CD4-positive, CD25-positive, alpha-beta regulatory T cell (primary cell): ENCODE measurements around the gene CDH13. TPM values are rescaled to one million over a fixed set of nuclear protein-coding genes. Genes with fewer than 3 reads are reported as not detected.

Source experiments
- ATAC-seq, 2 donors: fragments of 150-1000 bp; cut with Tn5 transposase; one replicate each; pipeline ENCODE4 v1.10.0; 2021; ENCODE audit warnings: low read depth in 2 of 2, moderate number of reproducible peaks in 2 of 2, moderate library complexity in 1 of 2
- DNase-seq, 3 donors: peaks; one replicate each; pipeline versions ENCODE4 v3.0.0 to v3.0.0-alpha.2; 2012 to 2022; ENCODE audit warnings: mixed read lengths in 1 of 3
- H3K27ac ChIP-seq: one replicate; pipeline ENCODE4 v1.7.0; 2013; ENCODE audit warnings: mild to moderate bottlenecking, low read length; ENCODE audit not compliant: insufficient read depth, poor library complexity, severe bottlenecking
- H3K27me3 ChIP-seq: one replicate; pipeline ENCODE4 v1.7.0; 2013; ENCODE audit warnings: low read length; ENCODE audit not compliant: control insufficient read depth, insufficient read depth
- H3K36me3 ChIP-seq: one replicate; pipeline ENCODE4 v1.7.0; 2013; ENCODE audit warnings: mild to moderate bottlenecking, low read length, moderate library complexity; ENCODE audit not compliant: control insufficient read depth, insufficient read depth
- H3K4me1 ChIP-seq: 2 replicates; pipeline ENCODE4 v1.7.0; 2013; ENCODE audit warnings: mild to moderate bottlenecking, low read length; ENCODE audit not compliant: insufficient read depth, control insufficient read depth, poor library complexity, severe bottlenecking
- H3K4me3 ChIP-seq: one replicate; pipeline ENCODE4 v1.7.0; 2013; ENCODE audit warnings: low read depth, mild to moderate bottlenecking, low read length, moderate library complexity
- H3K9me3 ChIP-seq, 2 experiments: 1 replicate in 1 of 2; 2 replicates in 1 of 2; pipeline ENCODE4 v1.7.0; 2013; ENCODE audit warnings: low read length in 2 of 2, mild to moderate bottlenecking in 1 of 2, moderate library complexity in 1 of 2; ENCODE audit not compliant: control insufficient read depth in 2 of 2
- H3K27ac Mint-ChIP-seq, 3 donors: one replicate each; pipeline ENCODE4 v1.8.0; 2020 to 2022; ENCODE audit warnings: mild to moderate bottlenecking in 3 of 3, mixed read lengths in 3 of 3, moderate library complexity in 2 of 3
- H3K27me3 Mint-ChIP-seq: one replicate; pipeline ENCODE4 v1.8.0; 2022; ENCODE audit warnings: mild to moderate bottlenecking, mixed read lengths
- H3K36me3 Mint-ChIP-seq: one replicate; pipeline ENCODE4 v1.8.0; 2020; ENCODE audit warnings: mixed read lengths
- H3K4me1 Mint-ChIP-seq, 4 donors: one replicate each; pipeline ENCODE4 v1.8.0; 2020 to 2022; ENCODE audit warnings: mixed read lengths in 4 of 4, mild to moderate bottlenecking in 1 of 4
- H3K4me3 Mint-ChIP-seq, 4 donors: one replicate each; pipeline ENCODE4 v1.8.0; 2020 to 2022; ENCODE audit warnings: mild to moderate bottlenecking in 4 of 4, mixed read lengths in 4 of 4, moderate library complexity in 3 of 4
- H3K9me3 Mint-ChIP-seq, 7 donors: one replicate each; pipeline ENCODE4 v1.8.0; 2020 to 2022; ENCODE audit warnings: mixed read lengths in 7 of 7, mild to moderate bottlenecking in 3 of 7, moderate library complexity in 2 of 7
- polyA plus RNA-seq, 4 donors: library from polyadenylated mRNA; unstranded; fragments of 300-500 nt; fragmentation: Illumina TruSeq; gene quantifications; one replicate each; pipeline ENCODE4 v1.2.3, GENCODE V29; 2021
- total RNA-seq: library from RNA; stranded (reverse); gene quantifications from one replicate; pipeline ENCODE4 v1.2.3, GENCODE V29; 2022

The CDH13 gene
- total and polyA plus RNA-seq, 5 donors from 2014 or later, result not detected

DNA sequence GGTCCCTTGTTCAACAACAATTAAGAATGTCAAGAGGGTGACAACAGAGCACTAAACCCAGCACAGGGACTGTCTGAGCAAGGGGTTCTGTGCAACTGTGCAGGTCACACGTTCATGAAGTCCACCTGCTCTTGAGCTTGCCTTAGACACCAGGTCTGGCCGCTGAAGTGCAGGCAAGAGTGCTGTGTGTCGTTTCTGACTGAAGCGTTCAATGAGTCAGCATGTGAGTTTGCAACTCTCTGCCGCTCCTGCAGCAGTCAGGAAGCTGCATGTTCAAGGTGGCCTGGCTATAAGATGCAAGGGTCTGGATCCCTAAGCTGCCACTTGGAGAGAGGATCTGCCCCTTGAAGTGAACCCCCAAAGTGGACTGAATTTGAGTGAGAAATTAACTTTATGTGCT, 848.3 kb downstream of the CDH13 start:
- no peaks in the 10 kb centered on the region for H3K9me3 ChIP-seq
- DNase-seq, result no peak
- no peaks in the 10 kb centered on the region for H3K4me1 ChIP-seq

DNA sequence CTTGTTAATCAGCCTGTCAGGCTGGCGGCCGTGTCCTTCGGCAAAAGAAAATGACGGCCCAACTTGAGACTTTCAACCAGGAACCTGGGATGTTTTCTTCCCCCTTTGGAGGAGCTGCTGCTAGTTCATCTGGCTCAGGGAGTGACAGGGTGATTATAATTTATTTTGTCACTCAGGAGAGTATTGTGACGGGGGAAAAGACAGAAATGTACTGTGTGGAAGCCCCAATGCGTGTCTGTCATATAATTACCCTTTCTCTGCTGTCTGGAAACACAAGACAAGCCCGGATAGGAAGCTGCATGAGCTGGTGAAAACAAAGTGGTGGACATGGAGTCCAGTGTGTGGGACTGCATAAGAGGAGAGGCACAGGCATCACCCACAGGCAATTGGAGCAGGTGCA, 854.8 kb downstream of the CDH13 start:
- no peak overlapping the region for H3K27ac ChIP-seq
- Mint-ChIP-seq H3K27me3 (no peaks in the 10 kb centered on the region), H3K4me1 (no peaks in the 10 kb centered on the region), H3K36me3 (no peaks in the 10 kb centered on the region), H3K4me3 (no peak overlapping the region), H3K9me3 (peaks cover 0 to 4% (median 1%) of the 10 kb centered on the region in 7 donors), H3K27ac (no peak overlapping the region)
- no peaks in the 10 kb centered on the region for H3K36me3 ChIP-seq
- H3K4me1 ChIP-seq, result no peaks in the 10 kb centered on the region
- H3K9me3 ChIP-seq, result no peaks in the 10 kb centered on the region
- ATAC-seq (no peak), DNase-seq (no peak)
- no peaks in the 10 kb centered on the region for H3K27me3 ChIP-seq
- no peak overlapping the region for H3K4me3 ChIP-seq

More for the DNA sequence above, 848.3 kb downstream of the CDH13 start:
- Mint-ChIP-seq H3K27me3 (no peaks in the 10 kb centered on the region), H3K36me3 (no peaks in the 10 kb centered on the region), H3K4me3 (no peak overlapping the region), H3K27ac (no peak overlapping the region), H3K9me3 (peaks cover 0 to 4% (median 0%) of the 10 kb centered on the region in 7 donors), H3K4me1 (no peaks in the 10 kb centered on the region)
- H3K4me3 ChIP-seq, result no peak overlapping the region
- H3K27me3 ChIP-seq, result no peaks in the 10 kb centered on the region
- no peaks in the 10 kb centered on the region for H3K36me3 ChIP-seq
- no peak overlapping the region for H3K27ac ChIP-seq
- ATAC-seq, result no peak

DNA sequence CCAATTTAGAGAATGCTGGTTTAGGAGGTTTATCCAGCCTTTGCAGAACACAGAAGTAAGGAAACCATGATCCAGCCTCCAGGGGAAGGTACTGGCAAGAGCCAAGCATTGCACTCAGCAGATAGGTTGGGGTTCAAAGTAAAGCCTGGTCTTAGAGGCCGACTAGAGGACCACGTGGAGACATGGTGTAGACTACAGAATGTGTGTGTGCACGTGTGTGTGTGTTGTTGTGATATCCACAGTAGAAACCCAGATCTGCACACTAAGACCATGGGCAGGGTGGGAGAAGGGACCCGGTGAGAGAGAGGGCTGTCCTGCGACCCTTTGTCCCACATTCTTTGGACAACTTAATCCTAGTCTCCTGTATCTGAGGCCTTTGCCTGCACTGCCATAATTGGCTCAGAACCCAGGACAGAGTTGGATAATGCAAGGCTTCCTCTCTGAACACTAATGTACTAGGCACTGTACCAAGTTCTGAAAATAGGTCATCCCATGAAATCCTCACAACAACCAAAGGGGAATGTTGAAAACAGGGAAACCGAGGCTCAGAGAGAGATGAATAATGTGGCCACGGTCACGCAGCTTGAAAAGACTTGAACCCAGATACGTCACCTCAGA, 855.9 kb downstream of the CDH13 start:
- Mint-ChIP-seq H3K4me3 (no peak overlapping the region), H3K27me3 (no peaks in the 10 kb centered on the region), H3K27ac (no peak overlapping the region), H3K9me3 (peaks cover 0 to 5% (median 2%) of the 10 kb centered on the region in 7 donors), H3K4me1 (no peaks in the 10 kb centered on the region), H3K36me3 (no peaks in the 10 kb centered on the region)
- H3K27ac ChIP-seq, result no peak overlapping the region
- DNase-seq (no peak), ATAC-seq (no peak)
- H3K36me3 ChIP-seq, result no peaks in the 10 kb centered on the region
- H3K4me1 ChIP-seq, result no peaks in the 10 kb centered on the region
- H3K27me3 ChIP-seq, result no peaks in the 10 kb centered on the region
- H3K4me3 ChIP-seq, result no peak overlapping the region
- no peaks in the 10 kb centered on the region for H3K9me3 ChIP-seq

DNA sequence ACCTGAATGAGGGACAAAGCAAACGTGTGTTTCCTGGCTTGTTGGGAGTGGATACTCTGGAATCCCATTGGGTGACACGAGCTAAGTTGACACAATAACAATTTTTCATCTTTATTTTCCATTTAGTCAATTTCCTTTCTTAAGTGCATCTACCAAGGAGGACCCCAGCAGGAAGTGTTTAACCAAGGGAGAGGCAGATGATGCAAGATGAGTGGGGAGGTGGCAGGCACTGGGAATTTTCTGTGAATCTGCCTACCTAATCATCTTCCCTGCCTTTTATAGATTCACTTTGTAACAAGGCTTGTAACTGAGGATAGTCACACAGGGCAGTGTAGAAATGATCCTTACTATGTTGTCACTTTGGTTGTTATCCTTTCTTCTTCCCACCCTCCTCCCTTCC, 863.3 kb downstream of the CDH13 start:
- Mint-ChIP-seq H3K27ac (peak overlapping the region in 1 of 3 donors; percentile 60), H3K9me3 (peaks cover 0 to 8% (median 4%) of the 10 kb centered on the region in 7 donors), H3K36me3 (no peaks in the 10 kb centered on the region), H3K27me3 (peaks cover 7% of the 10 kb centered on the region), H3K4me1 (no peaks in the 10 kb centered on the region), H3K4me3 (no peak overlapping the region)
- DNase-seq (no peak), ATAC-seq (no peak)
- H3K4me1 ChIP-seq, result no peaks in the 10 kb centered on the region
- H3K4me3 ChIP-seq, result no peak overlapping the region
- no peaks in the 10 kb centered on the region for H3K9me3 ChIP-seq
- H3K27me3 ChIP-seq, result no peaks in the 10 kb centered on the region
- no peak overlapping the region for H3K27ac ChIP-seq
- H3K36me3 ChIP-seq, result no peaks in the 10 kb centered on the region

DNA sequence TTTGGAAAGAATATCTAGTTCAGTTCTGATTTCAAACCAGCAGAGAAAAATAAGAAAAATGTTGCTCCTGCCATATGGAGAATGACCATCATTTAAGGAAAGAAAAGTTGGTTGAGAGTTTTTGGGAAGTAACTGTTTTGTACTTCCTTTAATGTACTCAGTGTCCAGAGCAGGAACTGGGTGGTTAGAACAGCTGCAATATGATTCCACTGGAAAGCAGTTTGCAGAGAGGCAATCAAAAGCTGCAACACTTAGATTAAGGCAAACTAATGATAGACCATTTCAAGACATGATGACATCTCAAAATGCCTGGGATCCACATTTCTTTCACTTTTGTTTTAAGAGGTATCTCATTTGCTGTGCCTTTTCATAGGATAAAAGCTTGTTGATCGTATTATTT, 867.7 kb downstream of the CDH13 start:
- H3K27me3 ChIP-seq, result no peaks in the 10 kb centered on the region
- H3K27ac Mint-ChIP-seq, result no peak overlapping the region
- H3K4me3 Mint-ChIP-seq, result no peak overlapping the region
- H3K4me3 ChIP-seq, result no peak overlapping the region
- ATAC-seq (no peak), DNase-seq (no peak)
- H3K4me1 Mint-ChIP-seq, result no peaks in the 10 kb centered on the region
- H3K36me3 Mint-ChIP-seq, result no peaks in the 10 kb centered on the region
- H3K4me1 ChIP-seq, result no peaks in the 10 kb centered on the region
- peaks cover 7% of the 10 kb centered on the region for H3K27me3 Mint-ChIP-seq
- H3K9me3 ChIP-seq, result no peaks in the 10 kb centered on the region
- no peaks in the 10 kb centered on the region for H3K36me3 ChIP-seq
- H3K9me3 Mint-ChIP-seq, result peaks cover 0 to 10% (median 3%) of the 10 kb centered on the region in 7 donors
- H3K27ac ChIP-seq, result no peak overlapping the region

DNA sequence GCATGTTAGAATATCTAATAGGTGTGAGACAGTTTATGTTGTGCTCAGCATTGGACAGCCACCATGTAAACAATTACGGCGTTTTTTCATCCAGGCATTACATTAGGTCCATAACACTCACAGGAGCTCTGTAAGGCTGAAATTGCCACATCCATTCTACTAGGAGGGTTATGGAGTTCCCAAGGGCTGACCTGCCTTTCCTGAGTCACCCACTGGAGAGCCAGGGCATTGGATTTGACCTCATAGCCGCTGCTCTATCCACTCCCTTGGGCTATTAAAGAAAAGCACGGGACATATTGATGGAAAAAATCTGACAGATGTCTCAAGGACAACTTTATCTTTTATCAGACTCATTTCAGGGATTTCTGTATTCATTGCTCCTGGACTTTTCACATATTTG, 874.7 kb downstream of the CDH13 start:
- H3K4me1 Mint-ChIP-seq, result no peaks in the 10 kb centered on the region
- no peak overlapping the region for H3K27ac ChIP-seq
- H3K36me3 Mint-ChIP-seq, result no peaks in the 10 kb centered on the region
- H3K9me3 ChIP-seq, result no peaks in the 10 kb centered on the region
- peaks cover 0 to 9% (median 2%) of the 10 kb centered on the region in 7 donors for H3K9me3 Mint-ChIP-seq
- H3K4me1 ChIP-seq, result no peaks in the 10 kb centered on the region
- H3K27me3 ChIP-seq, result no peaks in the 10 kb centered on the region
- ATAC-seq, result no peak
- no peak overlapping the region for H3K4me3 ChIP-seq
- no peaks in the 10 kb centered on the region for H3K36me3 ChIP-seq
- no peak overlapping the region for H3K27ac Mint-ChIP-seq
- no peak overlapping the region for H3K4me3 Mint-ChIP-seq
- no peak for DNase-seq
- H3K27me3 Mint-ChIP-seq, result no peaks in the 10 kb centered on the region

DNA sequence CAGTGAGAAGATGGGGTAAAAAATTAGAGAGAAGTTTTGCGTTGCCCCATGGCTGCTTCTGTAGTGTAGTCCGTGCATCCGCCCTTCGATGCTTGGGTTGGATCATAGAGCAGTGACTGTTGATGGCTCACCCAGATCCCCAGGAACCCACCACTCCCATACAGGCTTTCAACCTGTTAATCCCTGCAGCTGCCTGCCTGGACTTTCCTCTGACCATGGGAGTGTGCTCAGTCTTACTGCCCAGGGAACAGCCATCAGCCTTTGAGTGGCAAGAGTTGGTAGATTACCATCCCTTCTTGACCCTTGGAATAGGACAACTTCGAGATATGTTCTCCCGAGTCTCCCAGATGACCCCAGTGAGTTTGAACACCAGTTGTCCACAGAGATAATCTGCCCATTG, 881.5 kb downstream of the CDH13 start:
- no peaks in the 10 kb centered on the region for H3K36me3 ChIP-seq
- Mint-ChIP-seq H3K36me3 (no peaks in the 10 kb centered on the region), H3K4me3 (peak overlapping the region in 1 of 4 donors; percentile 87), H3K27ac (no peak overlapping the region), H3K9me3 (peaks cover 0 to 6% (median 0%) of the 10 kb centered on the region in 7 donors), H3K4me1 (no peaks in the 10 kb centered on the region), H3K27me3 (peaks cover 6% of the 10 kb centered on the region)
- no peaks in the 10 kb centered on the region for H3K9me3 ChIP-seq
- DNase-seq (no peak), ATAC-seq (no peak)
- H3K27me3 ChIP-seq, result no peaks in the 10 kb centered on the region
- H3K4me1 ChIP-seq, result no peaks in the 10 kb centered on the region
- no peak overlapping the region for H3K4me3 ChIP-seq
- H3K27ac ChIP-seq, result no peak overlapping the region

DNA sequence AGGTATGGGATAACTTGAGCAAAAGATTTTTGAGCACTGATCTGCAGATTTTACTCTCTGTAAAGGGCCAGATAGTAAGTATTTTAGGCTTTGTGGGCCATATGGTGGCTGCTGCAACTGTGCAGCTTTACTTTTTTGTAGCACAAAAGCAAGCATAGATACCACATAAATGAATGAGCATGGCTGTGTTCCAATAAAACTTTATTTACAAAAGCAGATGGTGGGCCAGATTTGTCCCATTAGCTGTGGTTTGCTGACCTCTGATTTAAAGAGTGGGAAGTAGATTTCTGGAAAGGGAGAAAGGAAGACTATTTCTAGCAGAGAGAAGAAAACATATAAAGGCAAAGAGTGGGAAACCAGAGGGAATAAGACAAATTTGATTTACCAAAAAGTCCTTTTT, 882.5 kb downstream of the CDH13 start:
- H3K4me1 Mint-ChIP-seq, result no peaks in the 10 kb centered on the region
- Histone ChIP-seq H3K27me3 (no peaks in the 10 kb centered on the region), H3K27ac (no peak overlapping the region), H3K9me3 (no peaks in the 10 kb centered on the region), H3K4me3 (no peak overlapping the region), H3K36me3 (no peaks in the 10 kb centered on the region), H3K4me1 (no peaks in the 10 kb centered on the region)
- ATAC-seq (no peak), DNase-seq (no peak)
- H3K4me3 Mint-ChIP-seq, result no peak overlapping the region
- no peaks in the 10 kb centered on the region for H3K36me3 Mint-ChIP-seq
- H3K27me3 Mint-ChIP-seq, result peaks cover 6% of the 10 kb centered on the region
- H3K9me3 Mint-ChIP-seq, result peaks cover 0 to 6% (median 0%) of the 10 kb centered on the region in 7 donors
- no peak overlapping the region for H3K27ac Mint-ChIP-seq
